Stimulated activated CD4-positive, alpha-beta T cell treated with anti-CD3 and anti-CD28 coated beads, Interleukin-15, amount 100 ng/mL, for 48 hours (primary cell): ENCODE measurements around the gene CIITA.

Source experiments
- DNase-seq, 2 donors: peaks; one replicate each; pipeline ENCODE4 v3.0.0-alpha.2; 2020; ENCODE audit warnings: low read depth in 2 of 2

Gene CIITA

DNA sequence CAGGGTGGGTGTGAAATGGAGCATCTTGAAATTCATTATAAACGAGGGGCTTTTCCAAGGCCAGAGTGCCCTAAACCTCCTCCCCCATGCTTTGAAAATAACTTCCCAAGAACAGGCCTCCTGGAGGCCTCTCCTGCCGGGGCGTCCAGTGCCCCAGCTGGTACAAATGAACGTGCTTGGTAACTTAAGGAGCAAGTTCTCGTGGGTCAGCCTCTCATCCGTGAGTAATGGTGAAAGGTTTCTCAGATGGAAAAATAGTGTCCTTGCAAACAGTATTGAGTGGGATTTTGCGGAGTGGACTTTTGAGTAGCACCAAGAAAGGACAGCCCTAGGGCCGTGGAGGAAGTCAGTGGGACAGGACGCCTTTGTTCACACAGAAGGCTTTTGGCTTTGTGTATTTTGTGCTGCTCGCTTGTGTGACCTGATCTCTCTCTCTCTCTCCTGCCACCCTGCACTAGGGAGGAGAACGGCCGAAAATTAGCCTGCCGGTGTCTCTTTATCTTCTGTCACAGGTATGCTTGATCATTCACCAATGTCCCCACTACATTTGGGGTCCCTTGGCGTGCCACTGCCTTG lies 102.0 kb downstream of the CIITA start:
- no peak for DNase-seq

DNA sequence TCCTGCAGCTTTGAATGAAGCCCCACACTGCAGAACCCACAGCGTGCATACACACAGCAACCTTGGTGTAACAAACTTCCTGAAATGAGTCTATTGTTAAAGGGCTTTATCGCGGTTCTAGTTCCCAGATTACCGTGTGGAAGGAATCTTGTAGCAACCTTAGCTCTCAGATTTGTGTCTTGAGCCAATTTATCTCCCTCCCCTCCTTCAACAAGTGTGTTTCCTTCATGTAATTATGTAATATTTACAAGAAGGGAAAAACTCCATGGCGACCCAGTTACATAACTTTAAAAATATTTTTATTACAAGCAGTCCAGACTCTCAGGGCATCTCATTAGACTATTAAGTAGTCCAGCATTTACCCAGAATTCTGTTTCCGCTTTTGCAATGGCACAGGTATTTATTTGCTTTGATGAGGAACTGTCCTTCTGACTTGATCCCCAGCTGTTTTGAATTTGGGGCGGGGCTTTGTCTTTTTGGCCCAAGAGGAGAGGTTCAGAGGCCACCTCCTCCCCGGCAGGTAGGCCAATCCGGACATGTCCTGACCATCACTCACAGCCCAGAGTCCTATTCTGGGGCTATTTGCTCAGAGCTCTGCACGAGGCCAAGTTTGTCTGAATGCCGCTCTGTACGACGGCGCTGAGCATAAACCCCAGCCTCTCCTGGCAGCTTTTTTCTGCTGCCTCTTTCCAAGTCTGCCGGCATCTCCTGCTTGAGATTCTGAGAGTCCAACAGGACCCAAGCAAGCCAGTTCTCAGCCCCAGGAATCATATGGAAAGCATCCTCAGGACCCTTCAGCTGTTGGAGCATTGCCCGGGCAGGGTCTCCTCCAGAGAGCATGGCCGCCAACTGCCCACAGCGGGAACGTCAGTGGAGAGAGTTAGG lies 103.0 kb downstream of the CIITA start:
- no peak for DNase-seq

DNA sequence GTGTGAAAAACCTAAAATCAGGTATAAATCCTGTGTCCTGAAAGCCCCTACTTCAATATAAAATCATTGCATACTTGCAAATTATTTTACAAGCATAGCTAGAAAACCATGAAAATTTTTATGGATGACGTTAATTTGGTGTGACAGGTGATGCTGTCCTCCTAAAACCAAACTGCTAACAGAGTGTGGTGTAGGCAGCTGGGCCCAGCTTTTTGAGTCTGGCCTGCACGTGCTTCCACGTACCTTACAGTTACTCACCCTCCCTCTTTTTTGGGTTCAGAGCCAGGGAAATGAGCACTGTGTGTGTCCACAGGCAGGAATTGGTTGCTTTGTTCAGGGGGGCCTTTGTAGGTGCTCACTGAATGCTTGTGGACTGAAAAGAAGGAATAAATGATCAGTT lies 103.8 kb downstream of the CIITA start:
- DNase-seq, result no peak

DNA sequence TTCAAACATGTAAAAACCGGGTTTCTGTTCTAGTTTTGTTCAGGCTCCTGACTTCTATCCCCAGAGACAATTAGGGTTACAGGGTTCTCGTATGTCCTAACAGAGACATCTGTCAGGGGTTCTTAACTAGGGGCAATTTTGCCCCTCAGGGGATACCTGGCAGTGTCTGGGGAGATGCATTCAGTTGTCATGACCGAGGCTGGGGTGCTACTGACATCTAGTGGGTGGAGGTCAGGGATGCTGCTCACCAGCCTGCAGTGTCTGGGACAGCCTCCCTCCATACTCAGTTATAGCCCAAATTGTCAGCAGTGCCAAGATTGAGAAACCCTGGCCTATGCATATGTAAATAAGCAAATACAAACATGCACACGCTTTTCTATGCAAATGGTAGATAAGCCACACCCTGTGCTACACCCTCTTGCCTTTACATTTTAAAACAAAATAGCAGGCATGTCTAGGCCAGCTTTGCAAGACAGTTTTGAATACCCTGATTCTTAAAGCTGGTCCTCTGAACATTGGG lies 104.8 kb downstream of the CIITA start:
- no peak for DNase-seq

DNA sequence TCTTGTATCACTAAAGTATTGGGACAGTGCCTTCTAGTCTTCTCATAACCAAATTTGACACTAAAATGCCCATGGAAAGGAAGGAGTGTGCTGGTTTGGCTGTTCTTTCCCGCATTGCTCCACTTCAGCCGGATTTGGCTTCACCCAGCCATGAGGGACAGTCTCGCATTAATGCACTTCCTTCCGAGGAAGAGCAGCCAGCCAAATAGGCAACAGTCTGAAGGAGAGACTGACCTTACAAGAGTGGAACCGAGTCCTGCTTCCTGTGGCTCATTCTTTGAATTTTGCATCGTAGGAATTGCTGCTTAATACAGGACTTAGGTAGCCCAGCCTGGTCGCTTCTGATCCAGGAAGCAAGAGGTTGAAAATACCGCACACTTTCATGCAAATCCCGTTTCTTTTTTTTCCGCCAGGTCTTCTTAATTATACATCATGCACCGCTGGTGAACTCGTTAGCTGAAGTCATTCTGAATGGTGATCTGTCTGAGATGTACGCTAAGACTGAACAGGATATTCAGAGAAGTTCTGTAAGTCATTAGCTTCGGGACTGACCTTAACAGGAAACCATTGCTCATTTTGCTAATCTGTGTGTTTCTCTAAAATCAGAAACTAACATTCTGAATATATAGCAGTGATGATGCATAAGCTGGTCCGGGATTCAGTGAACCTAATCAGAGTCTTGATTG lies 105.6 kb downstream of the CIITA start:
- no peak for DNase-seq

DNA sequence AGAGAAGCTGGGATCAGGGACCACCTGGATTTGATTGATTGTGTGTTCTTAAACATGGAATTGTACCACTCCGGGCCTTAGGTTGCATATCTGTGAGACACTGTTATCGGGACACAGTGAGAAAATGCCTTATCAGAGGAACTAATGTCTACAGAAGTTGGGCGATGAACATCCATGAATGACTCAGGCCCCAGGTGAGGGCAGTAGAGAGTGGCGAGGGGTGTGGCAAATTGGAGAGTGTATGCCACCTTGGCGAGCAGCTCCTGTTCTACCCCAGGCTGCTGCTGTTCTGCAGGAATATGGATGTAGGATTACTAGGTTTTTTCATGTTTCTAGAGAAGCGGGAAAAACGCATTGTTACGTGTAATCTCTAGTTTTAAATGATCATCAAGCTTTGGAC lies 106.2 kb downstream of the CIITA start:
- DNase-seq, result no peak

DNA sequence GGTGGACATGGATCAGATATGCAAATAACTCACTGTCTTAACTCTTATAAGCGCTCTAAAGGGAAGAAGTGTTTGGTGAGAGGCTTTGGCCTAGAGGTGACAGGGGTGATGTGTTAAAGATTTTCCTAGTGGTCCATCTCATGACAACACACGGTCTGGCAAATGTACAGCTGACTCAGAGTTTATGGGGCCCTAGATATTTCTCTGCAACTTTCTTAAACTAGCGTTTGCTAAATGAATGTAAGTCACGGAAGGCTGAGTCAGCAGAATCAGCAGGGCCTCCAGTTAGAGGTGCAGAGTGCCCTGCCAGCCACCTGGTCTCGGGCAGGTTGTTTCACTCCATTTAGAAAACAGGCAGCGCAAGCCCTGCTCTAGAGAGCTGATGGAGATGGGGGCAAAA lies 107.5 kb downstream of the CIITA start:
- DNase-seq, result no peak
